Prostate gland (tissue), 2 donors: ENCODE measurements around the gene NOC4L.

Experiments
- POLR2A ChIP-seq: fragments of 450-650 bp; IDR thresholded peaks from one replicate; pipeline ENCODE4 v1.6.1; 2016; ENCODE audit warnings: antibody characterized with exemption, mild to moderate bottlenecking
- POLR2AphosphoS5 ChIP-seq: sonication (generic); formaldehyde crosslinking; IDR thresholded peaks from one replicate; pipeline ENCODE4 v1.6.1; 2017; ENCODE audit warnings: antibody characterized with exemption
- TF ChIP-seq, protein P1 (sequence below), 4 experiments: fragments of 200-600 bp in 2 of 4; fragments of 450-650 bp in 2 of 4; sonication (generic) in 2 of 4; IDR thresholded peaks; 1 replicate in 3 of 4; 2 replicates in 1 of 4; pipeline ENCODE4 v1.5.1; 2016 to 2019; ENCODE audit warnings: antibody characterized with exemption in 4 of 4, mild to moderate bottlenecking in 2 of 4, moderate library complexity in 2 of 4

DNA sequence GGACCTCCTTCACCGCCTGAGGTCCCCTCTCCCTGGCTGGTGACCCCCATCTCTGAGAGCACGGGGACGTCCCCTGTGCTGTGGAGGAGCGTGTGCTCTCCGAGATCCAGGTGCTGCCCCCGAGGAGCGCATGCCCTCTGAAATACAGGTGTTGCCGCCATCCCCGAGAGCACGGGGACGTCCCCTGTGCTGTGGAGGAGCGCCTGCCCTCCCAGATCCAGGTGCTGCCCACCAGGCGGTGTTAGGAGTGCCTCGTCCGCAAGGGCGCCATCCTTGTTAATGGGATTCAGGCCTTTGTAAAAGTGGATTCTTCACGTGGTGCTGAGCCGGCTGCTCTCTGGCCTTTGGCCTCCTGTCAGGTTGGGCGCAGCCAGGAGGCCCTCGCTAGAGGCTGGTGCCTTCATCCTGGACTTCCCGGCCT is 10.1 kb downstream of the NOC4L start:
- TF ChIP-seq, protein P1, sequence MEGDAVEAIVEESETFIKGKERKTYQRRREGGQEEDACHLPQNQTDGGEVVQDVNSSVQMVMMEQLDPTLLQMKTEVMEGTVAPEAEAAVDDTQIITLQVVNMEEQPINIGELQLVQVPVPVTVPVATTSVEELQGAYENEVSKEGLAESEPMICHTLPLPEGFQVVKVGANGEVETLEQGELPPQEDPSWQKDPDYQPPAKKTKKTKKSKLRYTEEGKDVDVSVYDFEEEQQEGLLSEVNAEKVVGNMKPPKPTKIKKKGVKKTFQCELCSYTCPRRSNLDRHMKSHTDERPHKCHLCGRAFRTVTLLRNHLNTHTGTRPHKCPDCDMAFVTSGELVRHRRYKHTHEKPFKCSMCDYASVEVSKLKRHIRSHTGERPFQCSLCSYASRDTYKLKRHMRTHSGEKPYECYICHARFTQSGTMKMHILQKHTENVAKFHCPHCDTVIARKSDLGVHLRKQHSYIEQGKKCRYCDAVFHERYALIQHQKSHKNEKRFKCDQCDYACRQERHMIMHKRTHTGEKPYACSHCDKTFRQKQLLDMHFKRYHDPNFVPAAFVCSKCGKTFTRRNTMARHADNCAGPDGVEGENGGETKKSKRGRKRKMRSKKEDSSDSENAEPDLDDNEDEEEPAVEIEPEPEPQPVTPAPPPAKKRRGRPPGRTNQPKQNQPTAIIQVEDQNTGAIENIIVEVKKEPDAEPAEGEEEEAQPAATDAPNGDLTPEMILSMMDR (IDR thresholded peaks at IDR 0.05), result no peak
- no peak for TF ChIP-seq POLR2A
- TF ChIP-seq POLR2AphosphoS5, result no peak
